Trophoblast cell (in vitro differentiated cells and primary cell): ENCODE results near the gene SLC35D2.

Experiments used
- DNase-seq, 2 donors: peaks; one replicate each; pipeline ENCODE4 v3.0.0-alpha.2; 2016
- H2AFZ ChIP-seq: 2 replicates; pipeline ENCODE4 v1.6.1; 2013; ENCODE audit warnings: low read length, moderate library complexity, mild to moderate bottlenecking; ENCODE audit not compliant: insufficient read depth, poor library complexity
- H2AK5ac ChIP-seq: 2 replicates; pipeline ENCODE4 v1.6.1; 2013; ENCODE audit warnings: mild to moderate bottlenecking, low read length
- H2BK120ac ChIP-seq: 2 replicates; pipeline ENCODE4 v1.6.1; 2013; ENCODE audit warnings: low read length, mild to moderate bottlenecking, moderate library complexity; ENCODE audit not compliant: insufficient read depth, poor library complexity
- H2BK12ac ChIP-seq: 2 replicates; pipeline ENCODE4 v1.6.1; 2013; ENCODE audit warnings: mild to moderate bottlenecking, low read length, moderate library complexity
- H2BK5ac ChIP-seq: 2 replicates; pipeline ENCODE4 v1.6.1; 2013; ENCODE audit warnings: low read length, low read depth, moderate library complexity, mild to moderate bottlenecking; ENCODE audit not compliant: poor library complexity
- H3K14ac ChIP-seq: 2 replicates; pipeline ENCODE4 v1.6.1; 2013; ENCODE audit warnings: mild to moderate bottlenecking, low read length
- H3K18ac ChIP-seq: 2 replicates; pipeline ENCODE4 v1.6.1; 2013; ENCODE audit warnings: mild to moderate bottlenecking, low read length
- H3K23ac ChIP-seq: 2 replicates; pipeline ENCODE4 v1.6.1; 2013; ENCODE audit warnings: low read length
- H3K27ac ChIP-seq: 2 replicates; pipeline ENCODE4 v1.5.1; 2013; ENCODE audit warnings: low read depth, mild to moderate bottlenecking, inconsistent platforms, low read length, moderate library complexity
- H3K27me3 ChIP-seq: 2 replicates; pipeline ENCODE4 v1.6.1; 2013; ENCODE audit warnings: inconsistent platforms, mild to moderate bottlenecking, low read length, moderate library complexity; ENCODE audit not compliant: insufficient read depth
- H3K36me3 ChIP-seq, 2 experiments: 1 replicate in 1 of 2; 2 replicates in 1 of 2; pipeline ENCODE4 v1.6.1; 2013; ENCODE audit warnings: low read length in 2 of 2, mild to moderate bottlenecking in 2 of 2, moderate library complexity in 1 of 2; ENCODE audit not compliant: insufficient read depth in 2 of 2, control insufficient read depth in 1 of 2
- H3K4ac ChIP-seq: 2 replicates; pipeline ENCODE4 v1.6.1; 2013; ENCODE audit warnings: low read depth, mild to moderate bottlenecking, low read length, moderate library complexity
- H3K4me1 ChIP-seq, 2 experiments: 1 replicate in 1 of 2; 2 replicates in 1 of 2; pipeline ENCODE4 v1.6.1; 2013; ENCODE audit warnings: low read length in 2 of 2, mild to moderate bottlenecking in 2 of 2, moderate library complexity in 1 of 2; ENCODE audit not compliant: insufficient read depth in 2 of 2, control insufficient read depth in 1 of 2
- H3K4me2 ChIP-seq: 2 replicates; pipeline ENCODE4 v1.6.1; 2013; ENCODE audit warnings: inconsistent platforms, mild to moderate bottlenecking, low read length, moderate library complexity
- H3K4me3 ChIP-seq: 2 replicates; pipeline ENCODE4 v1.5.1; 2013; ENCODE audit warnings: mild to moderate bottlenecking, low read depth, low read length, inconsistent platforms
- H3K79me1 ChIP-seq: one replicate; pipeline ENCODE4 v1.6.1; 2013; ENCODE audit warnings: low read length
- H3K79me2 ChIP-seq: 2 replicates; pipeline ENCODE4 v1.6.1; 2013; ENCODE audit warnings: low read length, mild to moderate bottlenecking; ENCODE audit not compliant: control insufficient read depth, insufficient read depth, poor library complexity
- H3K9ac ChIP-seq: 2 replicates; pipeline ENCODE4 v1.6.1; 2013; ENCODE audit warnings: mild to moderate bottlenecking, low read length
- H3K9me3 ChIP-seq: 2 replicates; pipeline ENCODE4 v1.6.1; 2013; ENCODE audit warnings: low read depth, mild to moderate bottlenecking, control low read depth, inconsistent platforms, low read length; ENCODE audit not compliant: insufficient read depth
- H4K12ac ChIP-seq: 2 replicates; pipeline ENCODE4 v1.6.1; 2013; ENCODE audit warnings: low read depth, mild to moderate bottlenecking, low read length, moderate library complexity
- H4K8ac ChIP-seq: 2 replicates; pipeline ENCODE4 v1.6.1; 2013; ENCODE audit warnings: low read depth, mild to moderate bottlenecking, low read length, moderate library complexity
- H4K91ac ChIP-seq: one replicate; pipeline ENCODE4 v1.6.1; 2013; ENCODE audit warnings: low read depth, mild to moderate bottlenecking, low read length, moderate library complexity
- WGBS: extraction: QIAGEN DNeasy Blood & Tissue Kit; methylation state at CpG from one replicate; pipeline ENCODE4 v1.1.7; 2013; ENCODE audit warnings: missing lambda C conversion rate; ENCODE audit not compliant: insufficient read length, insufficient coverage; ENCODE audit errors: extremely low coverage; 5-methylcytosine and 5-hydroxymethylcytosine counted together

The SLC35D2 gene

DNA sequence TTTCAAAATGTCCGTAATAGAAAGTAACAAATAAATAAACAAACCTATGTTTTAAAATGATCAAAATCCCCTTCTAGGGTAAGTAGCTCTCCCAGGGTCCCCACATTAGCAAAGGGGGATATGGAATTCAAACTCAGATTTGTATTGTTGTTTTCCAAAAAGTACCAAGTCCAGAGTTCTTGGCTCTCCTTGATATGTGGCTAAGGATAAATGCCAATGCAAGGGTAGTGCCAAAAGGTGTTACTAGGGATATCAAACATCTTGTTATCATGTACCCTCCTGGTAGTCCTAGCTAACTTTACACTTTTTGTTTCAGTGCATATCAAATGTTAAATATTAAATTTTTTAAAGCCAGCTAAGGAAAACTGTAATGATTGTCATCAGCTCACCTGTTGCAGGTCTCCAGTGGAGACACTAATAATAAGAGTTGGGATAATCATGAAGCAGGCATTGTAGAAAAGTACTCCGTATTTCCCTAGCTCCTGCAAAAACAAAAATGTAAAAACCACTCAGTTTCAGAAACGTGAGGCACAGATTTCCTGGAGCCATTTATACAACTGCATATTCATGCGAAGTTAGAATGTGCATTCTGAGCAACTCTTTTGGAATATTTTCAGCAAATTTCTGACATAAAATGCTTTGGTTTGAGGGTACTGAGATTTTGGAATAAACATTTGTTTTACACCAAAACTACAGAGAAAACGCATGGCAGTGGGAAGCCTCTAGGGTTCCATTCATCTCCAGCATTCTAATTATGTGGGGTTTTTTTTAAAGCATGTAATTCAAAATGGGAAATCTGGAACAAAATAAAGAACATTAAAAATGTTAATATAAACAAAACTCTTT, 39.8 kb downstream of the SLC35D2 start:
- H4K12ac ChIP-seq, result no peak overlapping the region
- H2AFZ ChIP-seq, result no peak overlapping the region
- H3K4ac ChIP-seq, result no peak overlapping the region
- H4K8ac ChIP-seq, result no peak overlapping the region
- DNase-seq, result no peak
- no peak overlapping the region for H2BK5ac ChIP-seq
- no peak overlapping the region for H3K9ac ChIP-seq
- H3K79me1 ChIP-seq, result peaks cover 7% of the 10 kb centered on the region
- no peak overlapping the region for H2AK5ac ChIP-seq
- H3K27ac ChIP-seq, result no peak overlapping the region
- no peak overlapping the region for H4K91ac ChIP-seq
- no peaks in the 10 kb centered on the region for H3K79me2 ChIP-seq
- no peak overlapping the region for H2BK120ac ChIP-seq
- H3K4me3 ChIP-seq, result no peak overlapping the region
- H3K36me3 ChIP-seq, result peaks cover 5 to 14% of the 10 kb centered on the region in 2 experiments
- H3K9me3 ChIP-seq, result peaks cover 7% of the 10 kb centered on the region
- no peak overlapping the region for H3K4me2 ChIP-seq
- H3K14ac ChIP-seq, result no peak overlapping the region
- peaks cover 0 to 4% of the 10 kb centered on the region in 2 experiments for H3K4me1 ChIP-seq
- H3K18ac ChIP-seq, result no peak overlapping the region
- no peaks in the 10 kb centered on the region for H3K27me3 ChIP-seq
- WGBS, result no CpG with 5 or more reads among the region's 5 CpGs
- no peak overlapping the region for H3K23ac ChIP-seq
- no peak overlapping the region for H2BK12ac ChIP-seq

DNA sequence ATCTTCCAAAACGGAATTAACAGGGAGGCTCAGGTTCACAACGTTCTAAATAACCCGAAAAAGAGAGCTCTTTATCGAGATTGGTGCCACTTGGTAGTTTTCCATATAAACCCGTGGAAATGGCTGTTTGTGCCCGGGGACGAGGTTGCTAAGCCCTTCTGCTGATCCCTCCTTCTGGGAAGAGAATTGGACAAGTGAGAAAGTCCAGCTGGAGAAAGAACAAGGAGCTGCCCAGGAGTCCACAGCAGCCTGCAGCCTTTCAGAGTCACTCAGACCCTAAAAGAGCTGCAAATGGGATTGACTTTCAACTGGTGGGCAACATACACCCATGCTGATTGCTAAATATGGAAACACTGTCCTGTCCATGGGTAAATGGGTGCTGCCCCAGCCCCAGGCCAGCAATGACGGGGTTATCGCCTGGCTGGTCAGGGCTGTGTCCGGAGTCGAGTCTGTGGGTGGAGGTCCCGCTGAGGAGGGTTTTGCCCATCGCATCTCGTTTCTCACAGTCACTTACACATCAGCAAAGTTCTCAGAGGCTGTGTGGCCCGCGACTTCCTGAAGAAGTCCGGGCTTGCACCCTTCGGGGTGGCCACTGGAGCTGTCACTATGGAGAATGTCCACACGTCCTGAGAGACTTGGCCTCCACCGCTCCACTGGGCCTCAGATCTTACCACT, 40.8 kb downstream of the SLC35D2 start:
- Histone ChIP-seq H3K36me3 (peaks cover 5 to 10% of the 10 kb centered on the region in 2 experiments), H3K9ac (no peak overlapping the region), H2AFZ (no peak overlapping the region), H4K12ac (no peak overlapping the region), H3K18ac (peak overlapping the region; percentile 14), H4K91ac (peak overlapping the region; percentile 35), H3K14ac (peak overlapping the region; percentile 43), H3K4me1 (peaks cover 0 to 4% of the 10 kb centered on the region in 2 experiments), H3K9me3 (peaks cover 2% of the 10 kb centered on the region), H2BK120ac (peak overlapping the region; percentile 36), H3K4me3 (no peak overlapping the region), H2BK12ac (peak overlapping the region; percentile 91), H3K23ac (no peak overlapping the region), H3K27me3 (no peaks in the 10 kb centered on the region), H4K8ac (no peak overlapping the region), H2AK5ac (peak overlapping the region; percentile 5), H3K27ac (no peak overlapping the region), H2BK5ac (no peak overlapping the region), H3K79me2 (no peaks in the 10 kb centered on the region), H3K4ac (peak overlapping the region; percentile 24), H3K4me2 (no peak overlapping the region), H3K79me1 (peaks cover 7% of the 10 kb centered on the region)
- no CpG with 5 or more reads among the region's 20 CpGs for WGBS
- DNase-seq, result no peak

DNA sequence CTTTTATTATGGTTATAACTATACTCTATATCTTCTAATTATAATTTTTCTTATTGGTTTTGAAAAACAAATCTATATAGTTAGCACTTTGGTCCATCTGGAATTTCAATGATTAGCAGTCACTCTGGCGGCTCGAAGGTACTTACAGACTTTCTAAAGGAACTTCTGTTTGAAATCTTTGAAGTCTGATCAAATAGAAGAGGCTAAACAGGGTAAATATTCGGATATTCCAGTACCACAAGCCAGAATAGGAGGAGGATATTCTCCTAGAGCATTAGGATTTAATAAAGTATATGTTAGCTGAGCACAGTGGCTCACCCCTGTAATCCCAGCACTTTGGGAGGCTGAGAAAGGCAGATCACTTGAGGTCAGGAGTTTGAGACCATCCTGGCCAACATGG, 42.8 kb downstream of the SLC35D2 start:
- no CpG with 5 or more reads among the region's 3 CpGs for WGBS
- Histone ChIP-seq H3K4me3 (no peak overlapping the region), H3K79me1 (peaks cover 6% of the 10 kb centered on the region)

DNA sequence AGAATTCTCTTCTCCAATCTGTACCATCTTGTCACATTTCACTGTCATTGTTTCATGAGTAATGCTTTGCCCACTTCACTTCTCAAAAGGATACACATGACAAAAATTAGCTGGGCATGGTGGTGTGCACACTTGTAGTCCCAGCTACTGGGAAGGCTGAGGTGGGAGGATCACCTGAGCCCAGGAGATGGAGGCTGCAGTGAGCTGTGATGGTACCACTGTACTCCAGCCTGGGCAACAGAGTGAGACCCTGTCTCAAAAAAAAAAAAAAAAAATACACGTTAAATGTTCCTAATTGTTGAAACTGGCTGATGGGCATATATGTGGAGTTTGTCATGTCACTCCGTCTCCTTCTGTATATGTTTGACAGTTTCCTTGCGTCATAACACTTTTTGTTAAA, 45.2 kb downstream of the SLC35D2 start:
- Histone ChIP-seq H3K27me3 (no peaks in the 10 kb centered on the region), H3K4me1 (peaks cover 0 to 4% of the 10 kb centered on the region in 2 experiments), H3K14ac (no peak overlapping the region), H4K91ac (no peak overlapping the region), H2AK5ac (no peak overlapping the region), H3K23ac (no peak overlapping the region), H3K4ac (no peak overlapping the region), H3K9ac (no peak overlapping the region), H3K27ac (no peak overlapping the region), H3K4me2 (no peak overlapping the region), H3K9me3 (peaks cover 2% of the 10 kb centered on the region), H3K79me1 (peaks cover 6% of the 10 kb centered on the region), H2BK12ac (no peak overlapping the region), H4K8ac (no peak overlapping the region), H3K36me3 (peaks cover 5 to 10% of the 10 kb centered on the region in 2 experiments), H3K79me2 (no peaks in the 10 kb centered on the region), H4K12ac (no peak overlapping the region), H3K18ac (no peak overlapping the region), H2AFZ (no peak overlapping the region), H2BK120ac (no peak overlapping the region), H3K4me3 (no peak overlapping the region), H2BK5ac (no peak overlapping the region)
- WGBS, result no CpG with 5 or more reads among the region's 3 CpGs
- DNase-seq, result no peak

More for the DNA sequence above, 42.8 kb downstream of the SLC35D2 start:
- Histone ChIP-seq H3K14ac (no peak overlapping the region), H3K18ac (no peak overlapping the region), H3K27me3 (no peaks in the 10 kb centered on the region), H3K9ac (no peak overlapping the region), H2BK5ac (no peak overlapping the region), H4K91ac (no peak overlapping the region), H2BK120ac (no peak overlapping the region), H3K4ac (no peak overlapping the region), H3K36me3 (peaks cover 5 to 10% of the 10 kb centered on the region in 2 experiments), H3K23ac (no peak overlapping the region), H2AK5ac (peak overlapping the region; percentile 21), H3K27ac (no peak overlapping the region), H4K12ac (no peak overlapping the region), H3K79me2 (no peaks in the 10 kb centered on the region), H3K4me1 (peaks cover 0 to 4% of the 10 kb centered on the region in 2 experiments), H4K8ac (no peak overlapping the region), H2AFZ (no peak overlapping the region), H2BK12ac (peak overlapping the region; percentile 40), H3K9me3 (peaks cover 2% of the 10 kb centered on the region), H3K4me2 (no peak overlapping the region)
- no peak for DNase-seq
